NCI-H1436 (cell line): ENCODE results near the gene CCNY.
A peak's percentile ranks its signal among the peaks of the same experiment; 100 is the strongest.
"Not testable (repeated sequence)": the region's sequence is repeated elsewhere in the genome, so short reads cannot be mapped to it uniquely, and the experiment has no call there.

Experiments
- DNase-seq: peaks from one replicate; lab custom pipeline; 2025; lab: John Stamatoyannopoulos, UW

Gene CCNY

GRCh38 chr10:35406003-35406630 lies 69.8 kb downstream of the CCNY start:
- not testable (repeated sequence) for DNase-seq

- not testable (repeated sequence) for DNase-seq
Measured at GRCh38 chr10:35407696-35408095, 71.4 kb downstream of the CCNY start.

- no peak for DNase-seq
Measured at GRCh38 chr10:35409094-35409582, 72.8 kb downstream of the CCNY start.

GRCh38 chr10:35409808-35410207 lies 73.5 kb downstream of the CCNY start:
- no peak for DNase-seq

GRCh38 chr10:35412003-35412723 lies 75.9 kb downstream of the CCNY start:
- DNase-seq: no peak

- no peak for DNase-seq
Measured at GRCh38 chr10:35412900-35413491, 76.7 kb downstream of the CCNY start.

- DNase-seq: no peak
Measured at GRCh38 chr10:35413985-35414861, 77.9 kb downstream of the CCNY start.

- DNase-seq: no peak
Measured at GRCh38 chr10:35415505-35415904, 79.2 kb downstream of the CCNY start.

GRCh38 chr10:35416619-35417312 lies 80.5 kb downstream of the CCNY start:
- DNase-seq: peak; percentile 44

GRCh38 chr10:35417313-35417625 lies 81.0 kb downstream of the CCNY start:
- DNase-seq: no peak

- DNase-seq: no peak
Measured at GRCh38 chr10:35417795-35418194, 81.5 kb downstream of the CCNY start.

- not testable (repeated sequence) for DNase-seq
Measured at GRCh38 chr10:35418580-35418979, 82.3 kb downstream of the CCNY start.

- DNase-seq: no peak
Measured at GRCh38 chr10:35420044-35420443, 83.7 kb downstream of the CCNY start.

GRCh38 chr10:35420827-35421552 lies 84.7 kb downstream of the CCNY start:
- DNase-seq: no peak

- DNase-seq: no peak
Measured at GRCh38 chr10:35421553-35422178, 85.4 kb downstream of the CCNY start.

GRCh38 chr10:35422228-35422627 lies 85.9 kb downstream of the CCNY start:
- no peak for DNase-seq

GRCh38 chr10:35423505-35424306 lies 87.4 kb downstream of the CCNY start:
- DNase-seq: no peak

- DNase-seq: no peak
Measured at GRCh38 chr10:35424680-35425285, 88.5 kb downstream of the CCNY start.

- no peak for DNase-seq
Measured at GRCh38 chr10:35425595-35425994, 89.3 kb downstream of the CCNY start.
